ENCODE measurements around the gene ADGRD1.

Gene ADGRD1

DNA sequence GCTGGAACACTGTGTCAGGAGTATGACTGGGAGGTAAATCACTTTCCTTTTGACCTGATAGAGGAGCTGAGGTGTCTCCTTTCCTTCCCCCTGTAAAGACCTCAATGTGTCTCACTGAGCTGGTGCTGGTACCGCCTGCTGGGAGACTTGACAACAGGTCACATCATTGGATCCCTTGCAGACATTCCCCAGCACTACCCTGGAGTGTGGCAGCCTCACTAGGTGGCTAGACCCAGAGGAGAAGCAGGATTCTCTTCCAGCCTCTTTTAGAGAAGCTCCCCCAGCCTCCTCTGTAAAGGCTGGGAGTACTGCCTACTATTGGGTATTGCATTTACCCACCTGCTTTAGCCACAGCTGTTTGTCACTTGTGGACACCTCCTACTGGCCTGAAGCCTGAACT lies 223.9 kb downstream of the ADGRD1 start:
- no peak for TF ChIP-seq EP300 (IDR thresholded peaks at IDR 0.05; ENCODE audit: borderline replicate concordance)
- TF ChIP-seq USF1 (IDR thresholded peaks at IDR 0.05), result no peak
- no peak for TF ChIP-seq EGR1 (IDR thresholded peaks at IDR 0.05)
- TF ChIP-seq RAD21 (IDR thresholded peaks at IDR 0.05; ENCODE audit: low read depth), result no peak
- no peak for TF ChIP-seq FOXM1 (IDR thresholded peaks at IDR 0.05; ENCODE audit: borderline replicate concordance, low read depth)
- TF ChIP-seq CEBPB (IDR thresholded peaks at IDR 0.05), result no peak
- TF ChIP-seq TAF1 (IDR thresholded peaks at IDR 0.05; ENCODE audit: low read depth), result no peak
- no peak for TF ChIP-seq TCF12 (IDR thresholded peaks at IDR 0.05; ENCODE audit: low read depth)
- no peak for TF ChIP-seq CREB1 (IDR thresholded peaks at IDR 0.05; ENCODE audit: low read depth)
- TF ChIP-seq YY1 (IDR thresholded peaks at IDR 0.05; ENCODE audit: low read depth), result no peak
- TF ChIP-seq, protein P1, sequence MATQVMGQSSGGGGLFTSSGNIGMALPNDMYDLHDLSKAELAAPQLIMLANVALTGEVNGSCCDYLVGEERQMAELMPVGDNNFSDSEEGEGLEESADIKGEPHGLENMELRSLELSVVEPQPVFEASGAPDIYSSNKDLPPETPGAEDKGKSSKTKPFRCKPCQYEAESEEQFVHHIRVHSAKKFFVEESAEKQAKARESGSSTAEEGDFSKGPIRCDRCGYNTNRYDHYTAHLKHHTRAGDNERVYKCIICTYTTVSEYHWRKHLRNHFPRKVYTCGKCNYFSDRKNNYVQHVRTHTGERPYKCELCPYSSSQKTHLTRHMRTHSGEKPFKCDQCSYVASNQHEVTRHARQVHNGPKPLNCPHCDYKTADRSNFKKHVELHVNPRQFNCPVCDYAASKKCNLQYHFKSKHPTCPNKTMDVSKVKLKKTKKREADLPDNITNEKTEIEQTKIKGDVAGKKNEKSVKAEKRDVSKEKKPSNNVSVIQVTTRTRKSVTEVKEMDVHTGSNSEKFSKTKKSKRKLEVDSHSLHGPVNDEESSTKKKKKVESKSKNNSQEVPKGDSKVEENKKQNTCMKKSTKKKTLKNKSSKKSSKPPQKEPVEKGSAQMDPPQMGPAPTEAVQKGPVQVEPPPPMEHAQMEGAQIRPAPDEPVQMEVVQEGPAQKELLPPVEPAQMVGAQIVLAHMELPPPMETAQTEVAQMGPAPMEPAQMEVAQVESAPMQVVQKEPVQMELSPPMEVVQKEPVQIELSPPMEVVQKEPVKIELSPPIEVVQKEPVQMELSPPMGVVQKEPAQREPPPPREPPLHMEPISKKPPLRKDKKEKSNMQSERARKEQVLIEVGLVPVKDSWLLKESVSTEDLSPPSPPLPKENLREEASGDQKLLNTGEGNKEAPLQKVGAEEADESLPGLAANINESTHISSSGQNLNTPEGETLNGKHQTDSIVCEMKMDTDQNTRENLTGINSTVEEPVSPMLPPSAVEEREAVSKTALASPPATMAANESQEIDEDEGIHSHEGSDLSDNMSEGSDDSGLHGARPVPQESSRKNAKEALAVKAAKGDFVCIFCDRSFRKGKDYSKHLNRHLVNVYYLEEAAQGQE (IDR thresholded peaks at IDR 0.05; ENCODE audit: low read depth), result no peak
- no peak for TF ChIP-seq ZBTB7A (IDR thresholded peaks at IDR 0.05; ENCODE audit: low read depth)
- TF ChIP-seq TEAD4 (IDR thresholded peaks at IDR 0.05), result no peak
- TF ChIP-seq NFIC (IDR thresholded peaks at IDR 0.05), result no peak
- TF ChIP-seq, protein P2, sequence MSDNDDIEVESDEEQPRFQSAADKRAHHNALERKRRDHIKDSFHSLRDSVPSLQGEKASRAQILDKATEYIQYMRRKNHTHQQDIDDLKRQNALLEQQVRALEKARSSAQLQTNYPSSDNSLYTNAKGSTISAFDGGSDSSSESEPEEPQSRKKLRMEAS (IDR thresholded peaks at IDR 0.05), result no peak

DNA sequence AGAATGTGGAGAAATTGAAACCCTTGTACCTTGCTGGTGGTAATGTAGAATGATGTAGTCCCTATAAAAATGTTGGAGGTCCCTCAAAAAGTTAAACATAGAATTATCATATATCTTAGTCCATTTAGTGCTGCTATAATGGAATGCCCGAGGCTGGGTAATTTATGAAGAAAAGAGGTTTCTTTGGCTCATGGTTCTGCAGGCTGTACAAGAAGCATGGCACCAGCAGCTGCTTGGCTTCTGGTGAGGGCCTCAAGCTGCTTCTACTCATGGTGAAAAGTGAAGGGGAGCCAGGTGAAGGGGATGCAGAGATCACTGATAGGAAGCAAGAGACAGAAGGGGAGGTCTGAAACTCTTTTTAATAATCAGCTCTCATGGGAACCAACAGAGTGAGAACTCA lies 233.9 kb downstream of the ADGRD1 start:
- TF ChIP-seq, protein P1 (IDR thresholded peaks at IDR 0.05; ENCODE audit: low read depth), result no peak
- TF ChIP-seq NFIC (IDR thresholded peaks at IDR 0.05), result no peak

- TF ChIP-seq EP300 (IDR thresholded peaks at IDR 0.05; ENCODE audit: borderline replicate concordance) (no peak), CEBPB (IDR thresholded peaks at IDR 0.05) (no peak), ZBTB7A (IDR thresholded peaks at IDR 0.05; ENCODE audit: low read depth) (no peak), NFIC (IDR thresholded peaks at IDR 0.05) (no peak), CREB1 (IDR thresholded peaks at IDR 0.05; ENCODE audit: low read depth) (no peak), TEAD4 (IDR thresholded peaks at IDR 0.05) (no peak), TAF1 (IDR thresholded peaks at IDR 0.05; ENCODE audit: low read depth) (no peak), EGR1 (IDR thresholded peaks at IDR 0.05) (no peak), TCF12 (IDR thresholded peaks at IDR 0.05; ENCODE audit: low read depth) (no peak), YY1 (IDR thresholded peaks at IDR 0.05; ENCODE audit: low read depth) (no peak), RAD21 (IDR thresholded peaks at IDR 0.05; ENCODE audit: low read depth) (no peak), FOXM1 (IDR thresholded peaks at IDR 0.05; ENCODE audit: borderline replicate concordance, low read depth) (no peak)
- TF ChIP-seq, protein P2 (IDR thresholded peaks at IDR 0.05), result no peak
- TF ChIP-seq, protein P1 (IDR thresholded peaks at IDR 0.05; ENCODE audit: low read depth), result no peak
These were observed 234.7 kb downstream of the ADGRD1 start for GRCh38 chr12:131188131-131189050.

DNA sequence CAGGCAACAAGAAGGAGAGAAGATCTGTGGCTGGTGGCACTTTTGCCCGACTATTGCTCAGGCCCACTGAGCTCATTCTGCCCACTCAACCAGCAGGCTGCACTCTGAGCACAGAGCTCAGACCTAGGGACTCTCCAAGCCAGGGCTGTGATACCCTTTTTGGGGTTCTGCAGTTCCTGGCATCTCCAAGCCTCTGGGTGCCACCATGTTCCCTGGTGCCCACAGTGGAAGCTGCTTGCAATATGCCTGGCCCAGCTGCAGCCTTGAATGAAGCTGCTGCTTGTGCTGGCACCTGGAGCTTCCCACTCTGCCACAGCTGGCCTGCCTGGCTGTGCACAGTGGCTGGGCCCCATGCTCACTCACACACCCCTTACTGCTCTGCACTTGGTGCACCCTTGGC lies 236.1 kb downstream of the ADGRD1 start:
- TF ChIP-seq, protein P1 (IDR thresholded peaks at IDR 0.05; ENCODE audit: low read depth), result no peak
- TF ChIP-seq TAF1 (IDR thresholded peaks at IDR 0.05; ENCODE audit: low read depth), result no peak
- TF ChIP-seq TEAD4 (IDR thresholded peaks at IDR 0.05), result no peak
- TF ChIP-seq CREB1 (IDR thresholded peaks at IDR 0.05; ENCODE audit: low read depth), result no peak
- TF ChIP-seq TCF12 (IDR thresholded peaks at IDR 0.05; ENCODE audit: low read depth), result no peak
- no peak for TF ChIP-seq FOXM1 (IDR thresholded peaks at IDR 0.05; ENCODE audit: borderline replicate concordance, low read depth)
- TF ChIP-seq ZBTB7A (IDR thresholded peaks at IDR 0.05; ENCODE audit: low read depth), result no peak
- TF ChIP-seq EP300 (IDR thresholded peaks at IDR 0.05; ENCODE audit: borderline replicate concordance), result no peak
- TF ChIP-seq, protein P2 (IDR thresholded peaks at IDR 0.05), result no peak
- TF ChIP-seq USF1 (IDR thresholded peaks at IDR 0.05), result no peak
- TF ChIP-seq CEBPB (IDR thresholded peaks at IDR 0.05), result no peak
